AG10803 (cell line): Measurements from ENCODE around the gene WFIKKN2.

Experiments
- DNase-seq: peaks from one replicate; pipeline ENCODE4 v3.0.0; 2010; ENCODE audit warnings: low read depth
- H3K4me3 ChIP-seq: 2 replicates; pipeline ENCODE4 v1.5.1; 2011; ENCODE audit warnings: mild to moderate bottlenecking, low read length, control low read depth
- TF ChIP-seq, protein P1 (sequence below): conservative IDR thresholded peaks from 2 replicates; pipeline ENCODE4 v1.5.1; 2011; ENCODE audit warnings: mild to moderate bottlenecking, low read length, control low read depth, inconsistent platforms

Gene WFIKKN2

DNA sequence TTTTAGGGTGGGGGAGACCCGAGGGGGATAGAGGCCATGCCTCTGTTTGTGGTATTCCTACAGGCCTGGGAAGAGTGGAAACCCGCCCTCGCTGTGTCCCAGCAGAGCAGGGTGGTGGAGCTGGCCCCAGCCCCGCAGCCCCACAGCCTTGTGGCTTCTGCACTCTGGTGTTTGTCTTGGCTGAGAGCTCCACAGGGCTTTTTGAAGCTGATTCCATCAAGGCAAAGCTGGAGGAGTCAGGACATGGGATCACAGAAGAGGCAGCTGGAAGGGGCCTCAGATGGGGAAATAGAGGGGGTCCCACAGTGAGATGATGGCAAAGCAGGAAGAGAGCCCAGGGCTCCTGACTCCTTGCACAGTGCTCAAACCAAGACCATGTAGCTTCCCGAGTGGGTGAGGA, 5.0 kb upstream of the WFIKKN2 start:
- H3K4me3 ChIP-seq: no peak overlapping the region
- TF ChIP-seq, protein P1, sequence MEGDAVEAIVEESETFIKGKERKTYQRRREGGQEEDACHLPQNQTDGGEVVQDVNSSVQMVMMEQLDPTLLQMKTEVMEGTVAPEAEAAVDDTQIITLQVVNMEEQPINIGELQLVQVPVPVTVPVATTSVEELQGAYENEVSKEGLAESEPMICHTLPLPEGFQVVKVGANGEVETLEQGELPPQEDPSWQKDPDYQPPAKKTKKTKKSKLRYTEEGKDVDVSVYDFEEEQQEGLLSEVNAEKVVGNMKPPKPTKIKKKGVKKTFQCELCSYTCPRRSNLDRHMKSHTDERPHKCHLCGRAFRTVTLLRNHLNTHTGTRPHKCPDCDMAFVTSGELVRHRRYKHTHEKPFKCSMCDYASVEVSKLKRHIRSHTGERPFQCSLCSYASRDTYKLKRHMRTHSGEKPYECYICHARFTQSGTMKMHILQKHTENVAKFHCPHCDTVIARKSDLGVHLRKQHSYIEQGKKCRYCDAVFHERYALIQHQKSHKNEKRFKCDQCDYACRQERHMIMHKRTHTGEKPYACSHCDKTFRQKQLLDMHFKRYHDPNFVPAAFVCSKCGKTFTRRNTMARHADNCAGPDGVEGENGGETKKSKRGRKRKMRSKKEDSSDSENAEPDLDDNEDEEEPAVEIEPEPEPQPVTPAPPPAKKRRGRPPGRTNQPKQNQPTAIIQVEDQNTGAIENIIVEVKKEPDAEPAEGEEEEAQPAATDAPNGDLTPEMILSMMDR: no peak
- no peak for DNase-seq

DNA sequence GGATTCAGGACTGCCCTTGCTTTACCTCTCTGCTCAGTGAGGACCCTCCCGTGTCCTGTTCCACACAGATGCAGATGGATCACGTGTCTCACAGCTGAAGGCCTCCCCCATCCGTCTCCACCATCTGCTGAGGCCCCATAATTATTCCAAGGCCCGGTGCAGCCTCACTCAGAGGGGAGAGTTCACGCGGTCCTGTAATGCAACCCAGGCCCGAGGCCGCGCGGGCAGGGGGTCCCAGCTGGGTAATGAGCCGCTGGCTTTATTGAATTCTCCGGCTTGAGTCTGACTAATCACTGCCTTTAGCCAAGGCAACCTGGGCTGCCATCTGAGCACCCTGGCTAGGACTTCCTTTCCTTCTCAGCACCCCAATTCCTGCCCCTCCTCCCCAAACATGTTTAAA, 4.4 kb upstream of the WFIKKN2 start:
- TF ChIP-seq, protein P1: no peak
- no peak overlapping the region for H3K4me3 ChIP-seq
- no peak for DNase-seq

DNA sequence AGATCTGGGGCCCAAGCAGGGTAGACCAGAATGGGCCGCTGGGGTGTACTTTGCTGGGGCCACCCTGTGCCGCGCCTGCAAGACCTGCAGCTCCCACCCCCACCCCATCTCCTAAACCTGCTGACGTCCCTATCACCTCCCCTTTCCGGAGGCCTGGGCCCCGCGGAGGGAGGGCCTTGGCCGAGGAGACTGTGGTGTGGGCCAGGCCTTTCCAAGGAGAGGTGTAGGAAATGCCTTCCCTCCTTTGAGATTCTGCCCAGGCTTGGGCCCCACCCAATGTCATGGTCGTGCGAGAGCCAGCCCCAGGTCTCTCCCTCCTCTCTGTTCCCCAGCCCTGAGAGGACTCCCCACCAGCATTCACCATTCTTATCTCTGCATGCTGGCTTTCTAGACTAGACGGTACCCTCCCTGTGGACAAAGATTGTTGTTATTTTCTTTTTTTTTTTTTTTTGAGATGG, 3.9 kb upstream of the WFIKKN2 start:
- no peak overlapping the region for H3K4me3 ChIP-seq
- no peak for DNase-seq
- TF ChIP-seq, protein P1: no peak

DNA sequence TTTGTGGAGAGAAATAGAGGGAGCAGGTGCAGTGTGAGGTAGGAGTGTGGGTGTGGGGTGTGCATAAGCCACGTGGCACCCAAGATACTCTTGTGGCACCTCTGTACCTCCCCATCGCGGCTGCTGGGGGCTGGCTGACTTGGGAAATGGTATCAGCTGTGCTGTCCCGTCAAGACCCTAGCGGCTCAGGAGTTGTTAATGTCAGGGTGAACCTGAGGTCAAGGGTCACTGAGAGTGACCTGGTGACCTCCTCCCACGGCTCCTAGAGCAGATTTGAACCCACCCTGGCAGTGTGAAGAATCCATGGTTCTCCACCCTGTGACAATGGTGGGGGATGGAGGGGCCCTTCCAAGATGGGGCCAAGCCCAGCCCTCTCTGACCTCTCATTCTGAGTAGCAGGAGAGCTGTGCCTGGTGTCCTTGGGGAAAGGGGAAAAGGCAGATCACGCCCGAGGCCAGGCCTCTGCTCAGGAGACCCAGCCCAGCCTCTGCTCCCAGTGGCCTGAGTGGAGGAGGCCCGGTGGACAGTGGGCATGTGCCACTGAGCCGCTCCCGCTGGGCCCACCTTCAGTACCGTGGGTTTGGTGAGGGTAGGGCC, 3.0 kb upstream of the WFIKKN2 start:
- DNase-seq: no peak
- TF ChIP-seq, protein P1: no peak
- H3K4me3 ChIP-seq: no peak overlapping the region

DNA sequence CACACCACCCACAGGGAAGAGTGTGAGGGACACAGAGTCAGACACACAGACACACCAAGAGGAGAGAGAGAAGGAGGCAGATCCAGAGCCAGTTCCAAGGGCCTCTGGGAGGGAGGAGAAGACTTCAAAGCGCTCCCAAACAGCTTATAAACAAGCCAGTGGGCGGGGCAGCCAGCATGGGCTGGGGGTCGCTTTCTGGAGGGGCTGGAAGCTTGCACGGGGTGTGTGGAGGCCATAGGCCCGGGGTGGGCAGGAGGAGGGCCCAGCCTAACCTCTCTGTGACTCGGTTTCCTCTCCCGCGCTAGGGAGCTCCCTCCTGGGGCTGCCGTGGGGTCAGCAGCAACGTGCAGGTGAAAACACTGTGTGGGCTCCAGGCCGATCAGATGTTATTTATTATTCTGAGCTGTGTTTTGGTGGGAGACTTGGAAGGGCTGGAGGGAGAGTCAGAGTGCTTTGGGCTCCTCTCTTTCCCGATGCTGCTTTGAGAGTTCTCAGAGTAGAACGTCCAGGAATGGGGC, 2.5 kb upstream of the WFIKKN2 start:
- DNase-seq: no peak
- TF ChIP-seq, protein P1: no peak

DNA sequence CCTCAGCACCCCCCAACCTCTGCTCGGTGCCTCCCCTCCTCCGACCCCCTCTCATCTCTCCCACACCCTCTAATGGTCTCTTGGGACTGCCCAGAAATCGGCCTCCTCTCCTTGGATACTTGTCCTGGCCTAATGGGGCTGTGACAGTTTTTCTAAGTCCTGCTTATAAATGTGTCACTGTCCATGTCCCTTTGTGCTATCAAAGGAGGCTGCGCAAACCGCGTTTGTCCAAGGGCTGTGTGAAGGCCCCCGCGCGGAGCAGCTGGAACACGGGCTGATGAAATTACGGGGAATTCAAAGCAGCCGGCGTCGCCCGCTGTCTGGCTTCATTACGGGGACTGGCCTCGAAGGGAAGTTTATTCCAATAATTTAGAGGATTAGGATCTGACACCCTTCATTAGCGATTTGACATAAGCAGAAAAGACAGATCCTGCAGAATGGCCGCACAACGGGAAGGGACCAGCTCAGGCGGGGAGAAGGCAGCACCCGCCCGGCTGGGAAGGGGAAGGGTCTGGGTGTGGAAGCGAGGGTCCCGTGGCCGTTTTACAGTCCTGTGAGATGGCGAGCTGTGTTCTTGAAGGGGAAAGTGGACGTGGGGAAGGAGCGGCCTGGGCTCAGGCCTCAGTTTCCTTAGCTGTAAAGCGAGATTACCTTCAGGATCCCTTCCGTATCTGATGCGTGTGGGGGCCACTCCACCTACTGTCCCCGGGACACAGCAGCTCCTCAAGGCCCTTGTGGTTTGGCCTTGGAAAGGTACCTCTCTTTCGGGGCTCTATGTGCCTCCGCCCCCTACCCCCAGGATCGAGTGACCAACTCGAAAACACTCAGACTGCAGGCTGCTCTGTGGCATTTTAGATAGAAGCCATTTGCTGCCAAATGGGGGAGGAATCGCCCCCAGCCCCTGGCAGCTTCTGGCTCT, 1.6 kb upstream of the WFIKKN2 start:
- no peak overlapping the region for H3K4me3 ChIP-seq
- no peak for DNase-seq
- TF ChIP-seq, protein P1: no peak

More for the DNA sequence above, 2.5 kb upstream of the WFIKKN2 start:
- H3K4me3 ChIP-seq: no peak overlapping the region
